Lower leg skin (tissue), 4 donors: ENCODE data around the gene ADGRD1. TPM values are rescaled to one million over a fixed set of nuclear protein-coding genes. Genes with fewer than 3 reads are reported as not detected.
A peak's percentile ranks its signal among the peaks of the same experiment; 100 is the strongest.

Experiments used
- DNase-seq, 2 donors: peaks; one replicate each; pipeline ENCODE4 v3.0.0-alpha.2; 2019; ENCODE audit warnings: low spot score in 2 of 2
- H3K4me3 ChIP-seq: fragments of 200-600 bp; sonication (generic); 2 replicates; pipeline ENCODE4 v1.5.1; 2017; ENCODE audit warnings: mild to moderate bottlenecking, low read depth; ENCODE audit not compliant: poor library complexity, severe bottlenecking
- POLR2A ChIP-seq, 2 donors: fragments of 450-650 bp; IDR thresholded peaks; one replicate each; pipeline ENCODE4 v1.6.1; 2016 to 2017; ENCODE audit warnings: antibody characterized with exemption in 2 of 2, mild to moderate bottlenecking in 1 of 2, moderate library complexity in 1 of 2
- WGBS, 2 donors: methylation state at CpG; one replicate each; pipeline ENCODE4 v1.1.5; 2018; 5-methylcytosine and 5-hydroxymethylcytosine counted together
- intact Hi-C: fragments of 100-400 bp; cut with DNase I; formaldehyde crosslinking; loops from one replicate; pipeline ENCODE4 v1.15.0; 2023; ENCODE audit warnings: low total_unique reads
- total RNA-seq, 4 donors: library from RNA; depleted of rRNA; stranded (reverse); fragments of >200 nt; gene quantifications; one replicate each; pipeline ENCODE4 v1.1.0, GENCODE V29; 2016
- TF ChIP-seq, protein P1 (sequence below), 3 donors: fragments of 450-650 bp; IDR thresholded peaks; one replicate each; pipeline ENCODE4 v1.5.1; 2016; ENCODE audit warnings: antibody characterized with exemption in 3 of 3, mild to moderate bottlenecking in 3 of 3, moderate library complexity in 2 of 3

ADGRD1 gene
- total RNA-seq, 4 donors from 2014 or later = 8.3 to 11.6 (median 8.9) TPM

DNA sequence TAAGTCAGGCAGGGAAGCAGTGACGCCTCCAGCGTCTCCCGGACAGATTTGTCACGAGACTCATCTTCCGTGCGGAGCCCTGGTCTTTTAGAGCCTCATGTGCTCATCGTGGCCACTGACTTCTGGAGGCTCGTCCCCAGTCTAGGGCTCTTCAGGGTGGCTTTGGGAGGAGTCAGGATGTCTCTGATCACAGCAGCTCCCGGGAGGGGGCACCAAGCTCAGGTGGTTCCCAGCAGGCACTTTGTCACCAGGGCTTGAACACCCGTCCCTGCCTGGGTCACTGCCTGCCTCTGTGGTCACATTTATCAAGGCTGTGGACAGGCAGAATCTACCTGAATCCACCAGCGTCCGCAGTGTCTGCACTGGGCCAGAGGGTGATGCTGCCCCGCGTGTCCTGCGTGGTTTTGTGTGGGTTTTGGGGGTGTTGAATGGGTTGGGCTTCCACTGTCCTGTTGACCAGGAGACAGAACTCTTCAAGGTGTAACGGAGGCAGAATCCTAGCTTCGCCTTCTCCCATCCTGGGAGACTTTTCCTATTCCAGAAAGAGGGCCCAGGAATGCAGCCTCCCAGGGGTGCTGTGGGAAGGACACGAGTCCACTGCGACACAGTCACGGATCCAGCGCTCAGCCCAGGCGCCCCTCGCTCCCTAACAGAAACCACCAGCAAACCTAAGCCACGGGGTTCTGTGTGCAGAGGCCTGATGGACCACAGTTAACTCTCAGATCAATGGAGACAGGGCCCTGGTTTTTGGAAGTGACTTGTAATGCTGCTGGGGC lies 132.3 kb downstream of the ADGRD1 start:
- DNase-seq = peak in 1 of 2 donors; percentile 75
- TF ChIP-seq POLR2A (IDR thresholded peaks at IDR 0.05) = no peak
- TF ChIP-seq, protein P1, sequence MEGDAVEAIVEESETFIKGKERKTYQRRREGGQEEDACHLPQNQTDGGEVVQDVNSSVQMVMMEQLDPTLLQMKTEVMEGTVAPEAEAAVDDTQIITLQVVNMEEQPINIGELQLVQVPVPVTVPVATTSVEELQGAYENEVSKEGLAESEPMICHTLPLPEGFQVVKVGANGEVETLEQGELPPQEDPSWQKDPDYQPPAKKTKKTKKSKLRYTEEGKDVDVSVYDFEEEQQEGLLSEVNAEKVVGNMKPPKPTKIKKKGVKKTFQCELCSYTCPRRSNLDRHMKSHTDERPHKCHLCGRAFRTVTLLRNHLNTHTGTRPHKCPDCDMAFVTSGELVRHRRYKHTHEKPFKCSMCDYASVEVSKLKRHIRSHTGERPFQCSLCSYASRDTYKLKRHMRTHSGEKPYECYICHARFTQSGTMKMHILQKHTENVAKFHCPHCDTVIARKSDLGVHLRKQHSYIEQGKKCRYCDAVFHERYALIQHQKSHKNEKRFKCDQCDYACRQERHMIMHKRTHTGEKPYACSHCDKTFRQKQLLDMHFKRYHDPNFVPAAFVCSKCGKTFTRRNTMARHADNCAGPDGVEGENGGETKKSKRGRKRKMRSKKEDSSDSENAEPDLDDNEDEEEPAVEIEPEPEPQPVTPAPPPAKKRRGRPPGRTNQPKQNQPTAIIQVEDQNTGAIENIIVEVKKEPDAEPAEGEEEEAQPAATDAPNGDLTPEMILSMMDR (IDR thresholded peaks at IDR 0.05) = no peak
- intact Hi-C loops = no loop called here

GRCh38 chr12:131087302-131087818 lies 133.7 kb downstream of the ADGRD1 start:
- intact Hi-C loops = no loop called here
- TF ChIP-seq, protein P1 (IDR thresholded peaks at IDR 0.05) = no peak
- TF ChIP-seq POLR2A (IDR thresholded peaks at IDR 0.05) = no peak
- WGBS, 2 donors = 87 to 89% methylated on average over 12 to 24 of the region's 24 CpGs
- H3K4me3 ChIP-seq = no peak overlapping the region
- peak in 1 of 2 donors; percentile 80 for DNase-seq

More for the DNA sequence above, 132.3 kb downstream of the ADGRD1 start:
- H3K4me3 ChIP-seq = no peak overlapping the region
- 90% methylated on average over 16 to 24 of the region's 24 CpGs for WGBS, 2 donors

DNA sequence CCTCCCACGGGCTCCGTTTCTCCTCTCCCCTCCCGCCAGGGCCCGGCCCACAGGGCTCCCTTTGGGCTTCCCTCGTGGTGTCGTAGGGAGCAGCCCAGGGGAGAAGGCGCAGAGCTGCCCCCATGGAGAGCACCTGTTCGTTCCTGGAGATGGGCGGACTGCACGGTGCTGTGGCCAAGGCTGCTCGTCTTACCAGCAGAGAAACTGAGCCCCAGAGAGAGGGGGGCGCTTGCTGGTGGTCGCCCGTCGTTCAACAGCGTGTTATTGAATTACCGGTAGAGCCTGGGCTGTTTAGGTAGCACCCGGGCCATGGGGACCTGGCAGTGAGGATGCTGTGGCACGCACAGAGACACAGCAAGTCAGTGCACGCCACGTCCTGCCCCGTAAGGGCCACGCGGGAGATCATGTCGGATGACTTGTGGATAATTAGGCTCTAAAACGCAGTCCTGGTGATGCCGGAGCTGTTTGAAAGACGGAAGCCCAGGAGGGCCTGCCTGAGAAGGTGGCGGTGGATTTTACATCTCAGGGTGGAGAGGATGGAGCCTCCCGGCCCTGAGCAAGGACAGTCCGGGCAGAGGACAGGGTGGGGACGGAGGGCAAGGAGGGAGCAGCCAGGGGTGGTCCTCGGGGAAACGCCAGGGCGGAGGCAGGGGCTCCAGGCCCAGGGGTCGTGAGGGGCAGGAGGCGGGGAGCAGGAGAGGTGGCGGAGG lies 134.4 kb downstream of the ADGRD1 start:
- intact Hi-C loops = no loop called here
- no peak for TF ChIP-seq POLR2A (IDR thresholded peaks at IDR 0.05)
- TF ChIP-seq, protein P1 (IDR thresholded peaks at IDR 0.05) = no peak
- H3K4me3 ChIP-seq = no peak overlapping the region
- DNase-seq = peak in 1 of 2 donors; percentile 84
- 77 to 81% methylated on average over 36 to 38 of the region's 38 CpGs for WGBS, 2 donors

DNA sequence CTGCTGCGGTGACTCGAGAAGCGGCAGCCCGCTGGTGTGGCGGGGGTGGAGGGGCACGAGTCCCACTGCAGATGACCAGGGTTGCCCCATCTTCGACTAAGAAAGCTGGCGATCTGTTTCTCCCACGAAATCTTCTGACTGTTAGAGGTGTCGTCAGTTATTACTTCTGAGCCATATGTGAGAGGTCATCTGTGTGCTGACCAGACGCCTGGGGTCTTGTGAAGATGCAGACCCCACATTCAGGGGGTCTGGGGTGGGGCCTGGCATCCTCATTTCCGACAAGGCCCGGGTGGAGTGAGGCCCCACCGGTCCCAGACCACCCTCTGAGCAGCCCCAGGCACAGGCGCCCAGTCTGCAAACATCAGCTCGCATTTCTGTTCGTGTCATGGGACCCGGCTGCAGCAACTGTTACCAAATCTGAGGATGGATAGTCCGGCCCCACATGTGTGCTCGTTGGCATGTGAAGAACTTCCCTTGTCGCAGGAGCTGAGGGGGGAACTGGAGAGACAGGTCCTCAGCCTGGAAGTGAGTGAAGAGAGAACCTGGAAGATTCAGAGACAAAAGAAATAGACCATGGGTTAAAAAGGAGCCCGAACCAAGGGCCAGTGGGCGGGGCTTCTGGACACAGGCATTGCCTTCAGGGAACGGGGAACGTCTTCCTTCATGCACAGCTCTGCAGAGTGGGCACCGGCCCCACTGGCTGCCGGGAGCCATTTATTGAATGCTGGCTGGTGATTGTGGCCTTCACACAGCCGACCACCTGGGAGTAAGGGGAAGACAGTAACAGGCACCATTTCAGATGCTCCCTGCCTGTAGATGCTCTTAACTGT lies 135.2 kb downstream of the ADGRD1 start:
- DNase-seq = peak in 1 of 2 donors; percentile 78
- TF ChIP-seq, protein P1 (IDR thresholded peaks at IDR 0.05) = no peak
- TF ChIP-seq POLR2A (IDR thresholded peaks at IDR 0.05) = no peak
- no peak overlapping the region for H3K4me3 ChIP-seq
- 79 to 85% methylated on average over 27 to 28 of the region's 28 CpGs for WGBS, 2 donors
- intact Hi-C loops = no loop called here

DNA sequence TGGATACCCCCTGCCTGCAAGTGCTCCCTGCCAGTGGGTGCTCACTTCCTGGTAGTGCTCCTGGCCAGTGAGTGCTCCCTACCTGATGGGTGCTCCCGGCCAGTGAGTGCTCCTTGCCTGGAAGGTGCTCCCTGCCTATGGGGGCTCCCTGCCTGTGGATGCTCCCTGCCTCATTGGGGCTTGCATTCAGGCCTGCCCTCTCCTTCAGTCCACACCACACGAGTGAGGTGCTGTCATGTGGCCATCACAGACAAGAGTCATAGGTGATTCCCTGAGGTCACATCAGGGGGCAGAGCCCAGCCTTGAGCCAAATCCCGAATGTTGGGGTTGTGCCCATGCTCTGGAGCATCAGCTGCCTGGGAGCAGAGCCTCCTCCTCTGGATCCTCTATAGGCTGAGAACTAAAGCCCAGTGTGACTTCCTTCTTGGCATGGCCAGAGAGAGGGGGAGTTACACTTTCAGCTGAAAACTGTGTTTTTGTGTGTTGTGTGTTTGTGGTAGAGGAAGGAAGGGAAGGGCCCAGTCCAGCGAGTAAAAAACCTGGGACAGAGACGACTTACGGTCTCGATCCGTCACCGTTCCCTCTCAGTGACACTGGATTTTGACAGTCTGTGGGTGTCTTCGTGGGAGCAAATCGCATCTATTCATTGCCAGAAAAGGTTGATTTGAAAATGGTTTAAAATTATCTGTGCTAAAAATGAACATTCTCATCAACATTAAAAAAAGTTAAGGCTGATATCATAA lies 136.0 kb downstream of the ADGRD1 start:
- TF ChIP-seq, protein P1 (IDR thresholded peaks at IDR 0.05) = no peak
- TF ChIP-seq POLR2A (IDR thresholded peaks at IDR 0.05) = no peak
- peak in 1 of 2 donors; percentile 79 for DNase-seq
- 78 to 81% methylated on average over 10 to 11 of the region's 11 CpGs for WGBS, 2 donors
- intact Hi-C loops = no loop called here
- no peak overlapping the region for H3K4me3 ChIP-seq
